CD14-positive monocyte (primary cell): ENCODE data around the gene B3GLCT. TPM values are rescaled to one million over a fixed set of nuclear protein-coding genes. Genes with fewer than 3 reads are reported as not detected.

ENCODE experiments used
- DNase-seq, 3 donors: peaks; one replicate each; pipeline ENCODE4 v3.0.0-alpha.2; 2011 to 2022
- H2AFZ ChIP-seq: 2 replicates; pipeline ENCODE4 v1.6.0; 2012; ENCODE audit warnings: mild to moderate bottlenecking, low read depth, low read length, inconsistent platforms; ENCODE audit not compliant: insufficient read depth, poor library complexity, severe bottlenecking
- H3K27ac ChIP-seq, 2 donors: 1 replicate in 1 of 2; 2 replicates in 1 of 2; pipeline ENCODE4 v1.5.1; 2012 to 2013; ENCODE audit warnings: low read length in 2 of 2, control low read depth in 1 of 2, inconsistent platforms in 1 of 2, low read depth in 1 of 2, mild to moderate bottlenecking in 1 of 2
- H3K27me3 ChIP-seq, 2 donors: one replicate each; pipeline versions ENCODE4 v1.6.0 to v1.6.1; 2011 to 2013; ENCODE audit warnings: low read length in 2 of 2; ENCODE audit not compliant: control insufficient read depth in 2 of 2, insufficient read depth in 2 of 2
- H3K36me3 ChIP-seq, 2 donors: replicated peaks in 1 of 2; 1 replicate in 1 of 2; 2 replicates in 1 of 2; pipeline versions ENCODE4 v1.5.1 to v1.6.1; 2012 to 2013; ENCODE audit warnings: low read length in 2 of 2, control low read depth in 1 of 2, inconsistent platforms in 1 of 2, mild to moderate bottlenecking in 1 of 2; ENCODE audit not compliant: insufficient read depth in 2 of 2, control insufficient read depth in 1 of 2
- H3K4me1 ChIP-seq, 2 donors: 1 replicate in 1 of 2; 2 replicates in 1 of 2; pipeline versions ENCODE4 v1.5.1 to v1.6.1; 2012 to 2013; ENCODE audit warnings: low read length in 2 of 2, control low read depth in 1 of 2, inconsistent platforms in 1 of 2, mild to moderate bottlenecking in 1 of 2, moderate library complexity in 1 of 2; ENCODE audit not compliant: insufficient read depth in 2 of 2, control insufficient read depth in 1 of 2
- H3K4me2 ChIP-seq: replicated peaks from 2 replicates; pipeline ENCODE3; 2012; ENCODE audit warnings: low read length, moderate library complexity, mild to moderate bottlenecking; ENCODE audit not compliant: poor library complexity, severe bottlenecking; ENCODE audit errors: extremely low read depth
- H3K4me3 ChIP-seq, 3 experiments: fragments of 200-600 bp in 1 of 3; sonication (generic) in 1 of 3; replicated peaks in 1 of 3; 1 replicate in 2 of 3; 2 replicates in 1 of 3; pipeline ENCODE4 v1.5.1; 2011 to 2013; ENCODE audit warnings: low read length in 3 of 3, mild to moderate bottlenecking in 3 of 3, control low read depth in 2 of 3, low read depth in 2 of 3, inconsistent platforms in 1 of 3, moderate library complexity in 1 of 3
- H3K79me2 ChIP-seq: 2 replicates; pipeline ENCODE4 v1.6.0; 2012; ENCODE audit warnings: mild to moderate bottlenecking, control low read depth, inconsistent platforms, low read length, moderate library complexity; ENCODE audit not compliant: insufficient read depth
- H3K9ac ChIP-seq: 2 replicates; pipeline ENCODE4 v1.6.0; 2017; ENCODE audit warnings: low read length, mild to moderate bottlenecking; ENCODE audit not compliant: insufficient read depth, poor library complexity, severe bottlenecking
- H3K9me3 ChIP-seq, 2 donors: replicated peaks in 1 of 2; 1 replicate in 1 of 2; 2 replicates in 1 of 2; pipeline versions ENCODE4 v1.5.1 to v1.6.1; 2012 to 2013; ENCODE audit warnings: low read length in 2 of 2, control low read depth in 1 of 2; ENCODE audit not compliant: control insufficient read depth in 1 of 2, insufficient read depth in 1 of 2
- H4K20me1 ChIP-seq: 2 replicates; pipeline ENCODE4 v1.6.0; 2012; ENCODE audit warnings: mild to moderate bottlenecking, low read length, control low read depth, moderate library complexity; ENCODE audit not compliant: insufficient read depth
- H3K27ac Mint-ChIP-seq, 7 donors: one replicate each; pipeline ENCODE4 v1.8.0; 2020; ENCODE audit warnings: mild to moderate bottlenecking in 7 of 7, mixed read lengths in 7 of 7, moderate library complexity in 6 of 7, inconsistent platforms in 2 of 7
- H3K27me3 Mint-ChIP-seq, 3 donors: one replicate each; pipeline ENCODE4 v1.8.0; 2021 to 2022; ENCODE audit warnings: low read depth in 3 of 3, mild to moderate bottlenecking in 3 of 3, mixed read lengths in 3 of 3, moderate library complexity in 3 of 3, inconsistent platforms in 1 of 3
- H3K36me3 Mint-ChIP-seq, 2 donors: one replicate each; pipeline ENCODE4 v1.8.0; 2020; ENCODE audit warnings: mixed read lengths in 2 of 2, inconsistent platforms in 1 of 2, mild to moderate bottlenecking in 1 of 2
- H3K4me1 Mint-ChIP-seq: one replicate; pipeline ENCODE4 v1.8.0; 2020; ENCODE audit warnings: mild to moderate bottlenecking, mixed read lengths
- H3K4me3 Mint-ChIP-seq, 2 donors: one replicate each; pipeline ENCODE4 v1.8.0; 2020; ENCODE audit warnings: mild to moderate bottlenecking in 2 of 2, mixed read lengths in 2 of 2, moderate library complexity in 1 of 2
- H3K9me3 Mint-ChIP-seq, 7 donors: one replicate each; pipeline ENCODE4 v1.8.0; 2020 to 2022; ENCODE audit warnings: mixed read lengths in 7 of 7, mild to moderate bottlenecking in 6 of 7, moderate library complexity in 6 of 7, inconsistent platforms in 2 of 7
- WGBS: methylation state at CpG from one replicate; pipeline ENCODE4 v1.1.5; 2013; ENCODE audit warnings: missing lambda C conversion rate; ENCODE audit not compliant: insufficient coverage; 5-methylcytosine and 5-hydroxymethylcytosine counted together
- intact Hi-C, 2 donors: fragments of 100-400 bp; cut with micrococcal nuclease; formaldehyde crosslinking; loops; one replicate each; pipeline versions ENCODE4 v1.15.0 to v1.15.1; 2023
- polyA plus RNA-seq, 3 donors: library from polyadenylated mRNA; depleted of rRNA in 1 of 3; unstranded in 2 of 3; stranded (reverse) in 1 of 3; fragments of 300-500 nt in 2 of 3; fragments of >200 nt in 1 of 3; fragmentation: Illumina TruSeq in 2 of 3; gene quantifications; 1 replicate in 2 of 3; 2 replicates in 1 of 3; pipeline ENCODE4 v1.2.3, GENCODE V29; 2012 to 2021
- TF ChIP-seq, protein P1 (sequence below): fragments of 200-600 bp; IDR thresholded peaks from one replicate; pipeline ENCODE4 v1.8.0; 2022; ENCODE audit warnings: antibody characterized with exemption, mild to moderate bottlenecking

B3GLCT gene
- polyA plus RNA-seq, 3 donors = 0.63 to 2.0 (median 2.0) TPM

GRCh38 chr13:31225998-31226675, 26.4 kb downstream of the B3GLCT start:
- H3K4me1 ChIP-seq = no peaks in the 10 kb centered on the region
- no peak for DNase-seq
- H3K4me3 Mint-ChIP-seq = no peak overlapping the region
- H4K20me1 ChIP-seq = no peaks in the 10 kb centered on the region
- H3K27me3 Mint-ChIP-seq = peaks cover 0 to 2% (median 0%) of the 10 kb centered on the region in 3 donors
- no peaks in the 10 kb centered on the region for H3K4me1 Mint-ChIP-seq
- no peaks in the 10 kb centered on the region for H3K9me3 ChIP-seq
- peaks cover 0 to 2% (median 0%) of the 10 kb centered on the region in 7 donors for H3K9me3 Mint-ChIP-seq
- no peaks in the 10 kb centered on the region for H3K79me2 ChIP-seq
- H3K27ac ChIP-seq = no peak overlapping the region
- no peak overlapping the region for H3K4me3 ChIP-seq
- 100% methylated on average over 6 of the region's 9 CpGs for WGBS
- TF ChIP-seq, protein P1, sequence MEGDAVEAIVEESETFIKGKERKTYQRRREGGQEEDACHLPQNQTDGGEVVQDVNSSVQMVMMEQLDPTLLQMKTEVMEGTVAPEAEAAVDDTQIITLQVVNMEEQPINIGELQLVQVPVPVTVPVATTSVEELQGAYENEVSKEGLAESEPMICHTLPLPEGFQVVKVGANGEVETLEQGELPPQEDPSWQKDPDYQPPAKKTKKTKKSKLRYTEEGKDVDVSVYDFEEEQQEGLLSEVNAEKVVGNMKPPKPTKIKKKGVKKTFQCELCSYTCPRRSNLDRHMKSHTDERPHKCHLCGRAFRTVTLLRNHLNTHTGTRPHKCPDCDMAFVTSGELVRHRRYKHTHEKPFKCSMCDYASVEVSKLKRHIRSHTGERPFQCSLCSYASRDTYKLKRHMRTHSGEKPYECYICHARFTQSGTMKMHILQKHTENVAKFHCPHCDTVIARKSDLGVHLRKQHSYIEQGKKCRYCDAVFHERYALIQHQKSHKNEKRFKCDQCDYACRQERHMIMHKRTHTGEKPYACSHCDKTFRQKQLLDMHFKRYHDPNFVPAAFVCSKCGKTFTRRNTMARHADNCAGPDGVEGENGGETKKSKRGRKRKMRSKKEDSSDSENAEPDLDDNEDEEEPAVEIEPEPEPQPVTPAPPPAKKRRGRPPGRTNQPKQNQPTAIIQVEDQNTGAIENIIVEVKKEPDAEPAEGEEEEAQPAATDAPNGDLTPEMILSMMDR = no peak
- intact Hi-C loops = no loop called here
- no peaks in the 10 kb centered on the region for H3K27me3 ChIP-seq
- no peaks in the 10 kb centered on the region for H3K36me3 ChIP-seq
- H3K36me3 Mint-ChIP-seq = peaks cover 4 to 5% of the 10 kb centered on the region in 2 donors
- H3K4me2 ChIP-seq = no peak overlapping the region
- H3K27ac Mint-ChIP-seq = no peak overlapping the region
- H2AFZ ChIP-seq = no peak overlapping the region
- no peak overlapping the region for H3K9ac ChIP-seq

DNA sequence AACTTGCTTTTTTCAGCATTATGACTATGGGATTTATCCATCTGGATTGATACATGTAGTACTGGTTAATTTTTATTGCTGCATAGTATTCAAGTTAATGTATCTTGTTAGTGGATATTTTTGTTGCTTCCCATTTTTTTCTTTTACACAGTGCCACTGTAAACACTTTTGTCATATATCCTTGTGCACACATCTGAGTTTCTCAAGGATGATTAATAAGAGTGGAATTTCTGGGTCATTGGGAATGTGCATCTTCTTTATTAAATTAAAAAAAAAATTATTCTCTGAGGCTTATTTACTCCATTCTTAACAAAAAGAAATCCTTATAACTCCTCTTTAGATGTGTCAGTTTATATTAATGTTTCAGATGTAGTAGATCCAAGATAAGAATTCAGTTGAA, 27.3 kb downstream of the B3GLCT start:
- no peak overlapping the region for H2AFZ ChIP-seq

More for the DNA sequence above, 27.3 kb downstream of the B3GLCT start:
- Histone ChIP-seq H3K4me1 (no peaks in the 10 kb centered on the region), H3K27ac (no peak overlapping the region), H3K4me3 (no peak overlapping the region), H4K20me1 (no peaks in the 10 kb centered on the region), H3K4me2 (no peak overlapping the region), H3K27me3 (no peaks in the 10 kb centered on the region), H3K36me3 (no peaks in the 10 kb centered on the region), H3K9me3 (no peaks in the 10 kb centered on the region), H3K9ac (no peak overlapping the region), H3K79me2 (no peaks in the 10 kb centered on the region)
- intact Hi-C loops = no loop called here
- no peak for DNase-seq
- Mint-ChIP-seq H3K4me3 (no peak overlapping the region), H3K9me3 (peaks cover 0 to 2% (median 0%) of the 10 kb centered on the region in 7 donors), H3K27me3 (no peaks in the 10 kb centered on the region), H3K27ac (no peak overlapping the region), H3K4me1 (no peaks in the 10 kb centered on the region), H3K36me3 (peaks cover 7% of the 10 kb centered on the region in 2 donors)
- TF ChIP-seq, protein P1 = no peak
